GM12878 (cell line): Measurements from ENCODE around the gene RNASEL. TPM values are rescaled to one million over a fixed set of nuclear protein-coding genes. Genes with fewer than 3 reads are reported as not detected.

Experiments
- ATF7 ChIP-seq: fragments of 450-650 bp; IDR thresholded peaks from 2 replicates; pipeline ENCODE4 v1.6.1; 2016; ENCODE audit warnings: low read depth, mild to moderate bottlenecking
- CBFB ChIP-seq: IDR thresholded peaks from 2 replicates; pipeline ENCODE4 v1.6.1; 2016; ENCODE audit warnings: antibody characterized with exemption, low read depth
- EED ChIP-seq: sonication (generic); IDR thresholded peaks from 2 replicates; pipeline ENCODE4 v1.6.1; 2016; ENCODE audit warnings: antibody characterized with exemption, low read depth
- EZH2 ChIP-seq: IDR thresholded peaks from 2 replicates; pipeline ENCODE4 v1.6.1; 2012; ENCODE audit warnings: low read depth, mild to moderate bottlenecking, control low read depth, inconsistent platforms, low read length, borderline replicate concordance; ENCODE audit not compliant: control insufficient read depth
- FOXK2 ChIP-seq: fragments of 450-650 bp; IDR thresholded peaks from 2 replicates; pipeline ENCODE4 v1.6.1; 2017; ENCODE audit warnings: mild to moderate bottlenecking, moderate library complexity
- GATAD2B ChIP-seq: fragments of 450-650 bp; conservative IDR thresholded peaks from 2 replicates; pipeline ENCODE4 v1.6.1; 2017; ENCODE audit warnings: low read depth, mild to moderate bottlenecking, moderate library complexity
- HDAC2 ChIP-seq: fragments of 200-600 bp; sonication (generic); IDR thresholded peaks from 2 replicates; pipeline ENCODE4 v1.6.1; 2017
- KLF5 ChIP-seq: fragments of 450-650 bp; IDR thresholded peaks from 2 replicates; pipeline ENCODE4 v1.6.1; 2014; ENCODE audit warnings: mild to moderate bottlenecking; ENCODE audit not compliant: partially characterized antibody
- NFYA ChIP-seq: IDR thresholded peaks from 2 replicates; pipeline ENCODE4 v1.6.1; 2011; ENCODE audit warnings: low read depth, mild to moderate bottlenecking, low read length, improper control_type of control experiment, borderline replicate concordance
- NR2C1 ChIP-seq: fragments of 450-650 bp; IDR thresholded peaks from 2 replicates; pipeline ENCODE4 v1.6.1; 2017; ENCODE audit warnings: antibody characterized with exemption, mild to moderate bottlenecking, moderate library complexity
- POLR2AphosphoS2 ChIP-seq: IDR thresholded peaks from 2 replicates; pipeline ENCODE4 v1.6.1; 2011; ENCODE audit warnings: low read depth, mild to moderate bottlenecking, low read length, improper control_type of control experiment, moderate library complexity
- SMAD1 ChIP-seq: fragments of 450-650 bp; IDR thresholded peaks from 2 replicates; pipeline ENCODE4 v1.6.1; 2018; ENCODE audit warnings: mild to moderate bottlenecking, low read depth; ENCODE audit not compliant: partially characterized antibody
- SMC3 ChIP-seq: IDR thresholded peaks from 2 replicates; pipeline ENCODE4 v1.6.1; 2011; ENCODE audit warnings: low read length, improper control_type of control experiment, borderline replicate concordance
- SREBF1 ChIP-seq: IDR thresholded peaks from 2 replicates; pipeline ENCODE4 v1.6.1; 2012; ENCODE audit warnings: mild to moderate bottlenecking, low read length
- SREBF2 ChIP-seq: IDR thresholded peaks from 2 replicates; pipeline ENCODE4 v1.6.1; 2012; ENCODE audit warnings: mild to moderate bottlenecking, low read length
- TBL1XR1 ChIP-seq: IDR thresholded peaks from 2 replicates; pipeline ENCODE4 v1.6.1; 2012; ENCODE audit warnings: low read depth, low read length, improper control_type of control experiment
- ZNF274 ChIP-seq: IDR thresholded peaks from one replicate; pipeline ENCODE4 v1.8.0; 2011; ENCODE audit not compliant: insufficient read length, insufficient read depth
- polyA plus RNA-seq, 11 experiments: library from polyadenylated mRNA; depleted of rRNA in 4 of 11; unstranded in 6 of 11; stranded (reverse) in 5 of 11; fragments of >200 nt; fragmentation: Nextera tagmentation in 4 of 11; fragmentation: Illumina TruSeq in 1 of 11; extraction: Ambion mirVana in 4 of 11; extraction: Trizol in 1 of 11; gene quantifications; 1 replicate in 1 of 11; 2 replicates in 10 of 11; pipeline versions ENCODE4 v1.2.1 to v1.2.3, GENCODE V29; 2011 to 2016; ENCODE audit warnings: inconsistent platforms in 2 of 11, missing spikeins in 2 of 11, low read depth in 1 of 11
- total RNA-seq, 4 experiments: library from RNA; depleted of rRNA in 3 of 4; stranded (reverse); fragments of >200 nt in 3 of 4; fragmentation: Illumina TruSeq in 1 of 4; extraction: Trizol in 1 of 4; gene quantifications; 2 replicates each; pipeline versions ENCODE4 v1.2.1 to v1.2.3, GENCODE V29; 2013 to 2021
- TF ChIP-seq, protein P1 (sequence below): fragments of 450-650 bp; formaldehyde crosslinking; IDR thresholded peaks from 2 replicates; pipeline ENCODE4 v1.5.0; 2022; ENCODE audit warnings: mild to moderate bottlenecking, missing genetic modification characterization
- TF ChIP-seq, protein P2 (sequence below): fragments of 450-650 bp; IDR thresholded peaks from 2 replicates; pipeline ENCODE4 v1.6.1; 2016; ENCODE audit warnings: mild to moderate bottlenecking
- TF ChIP-seq, protein P3 (sequence below): IDR thresholded peaks from 2 replicates; pipeline ENCODE4 v1.6.1; 2012; ENCODE audit warnings: low read depth, low read length, improper control_type of control experiment
- TF ChIP-seq, protein P4 (sequence below): fragments of 450-650 bp; IDR thresholded peaks from 2 replicates; pipeline ENCODE4 v1.6.1; 2018; ENCODE audit warnings: borderline replicate concordance, mild to moderate bottlenecking; ENCODE audit not compliant: partially characterized antibody

The RNASEL gene
- total and polyA plus RNA-seq, 10 of the 15 experiments (the other 5 are each of a cell fraction or from before 2014, with no cell fraction given): 3.0 to 10.8 (median 5.0) TPM

DNA sequence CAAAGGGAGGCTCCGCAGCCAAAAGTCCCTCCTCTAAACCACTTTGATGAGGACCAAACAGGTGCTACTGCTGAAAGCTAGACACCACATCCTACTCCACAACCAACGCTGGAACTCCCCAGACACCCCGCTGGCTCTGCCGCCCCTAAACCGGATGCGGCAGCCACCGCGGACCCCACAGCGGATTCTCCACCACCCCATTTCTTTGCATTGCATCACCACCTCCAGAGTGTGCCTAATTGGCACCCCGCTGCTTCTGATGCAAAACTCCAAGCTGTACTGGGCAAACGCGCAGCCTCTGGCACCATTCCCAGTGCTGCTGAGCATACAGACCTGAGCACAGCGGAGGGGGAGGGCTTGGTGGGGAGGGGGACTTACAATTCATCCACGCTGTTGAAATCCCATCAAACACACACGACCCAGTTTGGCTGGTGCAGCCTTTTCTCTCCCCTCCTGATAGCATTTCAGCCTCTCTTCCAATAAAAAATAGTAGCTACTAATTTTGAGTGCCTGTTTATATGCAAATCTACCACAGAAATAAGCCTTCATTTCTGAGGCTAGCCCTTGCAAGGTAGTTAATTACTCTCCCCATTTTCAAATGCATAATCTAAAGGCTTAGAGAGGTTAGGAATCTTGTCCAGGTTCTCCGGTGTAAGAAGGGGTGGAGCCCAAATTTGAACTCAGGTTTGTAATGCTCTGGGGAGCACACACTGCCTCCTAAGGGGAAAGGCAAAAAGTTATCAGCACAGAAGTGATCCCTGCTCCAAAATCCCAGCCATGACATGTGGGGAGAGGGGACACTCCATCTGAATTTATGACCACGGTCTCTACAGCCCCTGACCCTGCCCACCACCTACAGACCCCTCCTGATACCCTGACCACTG, 27.3 kb upstream of the RNASEL start (continued):
- no peak for TF ChIP-seq SREBF1
- TF ChIP-seq, protein P1, sequence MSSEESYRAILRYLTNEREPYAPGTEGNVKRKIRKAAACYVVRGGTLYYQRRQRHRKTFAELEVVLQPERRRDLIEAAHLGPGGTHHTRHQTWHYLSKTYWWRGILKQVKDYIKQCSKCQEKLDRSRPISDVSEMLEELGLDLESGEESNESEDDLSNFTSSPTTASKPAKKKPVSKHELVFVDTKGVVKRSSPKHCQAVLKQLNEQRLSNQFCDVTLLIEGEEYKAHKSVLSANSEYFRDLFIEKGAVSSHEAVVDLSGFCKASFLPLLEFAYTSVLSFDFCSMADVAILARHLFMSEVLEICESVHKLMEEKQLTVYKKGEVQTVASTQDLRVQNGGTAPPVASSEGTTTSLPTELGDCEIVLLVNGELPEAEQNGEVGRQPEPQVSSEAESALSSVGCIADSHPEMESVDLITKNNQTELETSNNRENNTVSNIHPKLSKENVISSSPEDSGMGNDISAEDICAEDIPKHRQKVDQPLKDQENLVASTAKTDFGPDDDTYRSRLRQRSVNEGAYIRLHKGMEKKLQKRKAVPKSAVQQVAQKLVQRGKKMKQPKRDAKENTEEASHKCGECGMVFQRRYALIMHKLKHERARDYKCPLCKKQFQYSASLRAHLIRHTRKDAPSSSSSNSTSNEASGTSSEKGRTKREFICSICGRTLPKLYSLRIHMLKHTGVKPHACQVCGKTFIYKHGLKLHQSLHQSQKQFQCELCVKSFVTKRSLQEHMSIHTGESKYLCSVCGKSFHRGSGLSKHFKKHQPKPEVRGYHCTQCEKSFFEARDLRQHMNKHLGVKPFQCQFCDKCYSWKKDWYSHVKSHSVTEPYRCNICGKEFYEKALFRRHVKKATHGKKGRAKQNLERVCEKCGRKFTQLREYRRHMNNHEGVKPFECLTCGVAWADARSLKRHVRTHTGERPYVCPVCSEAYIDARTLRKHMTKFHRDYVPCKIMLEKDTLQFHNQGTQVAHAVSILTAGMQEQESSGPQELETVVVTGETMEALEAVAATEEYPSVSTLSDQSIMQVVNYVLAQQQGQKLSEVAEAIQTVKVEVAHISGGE (CRISPR knock-in tag): no peak
- TF ChIP-seq, protein P2, sequence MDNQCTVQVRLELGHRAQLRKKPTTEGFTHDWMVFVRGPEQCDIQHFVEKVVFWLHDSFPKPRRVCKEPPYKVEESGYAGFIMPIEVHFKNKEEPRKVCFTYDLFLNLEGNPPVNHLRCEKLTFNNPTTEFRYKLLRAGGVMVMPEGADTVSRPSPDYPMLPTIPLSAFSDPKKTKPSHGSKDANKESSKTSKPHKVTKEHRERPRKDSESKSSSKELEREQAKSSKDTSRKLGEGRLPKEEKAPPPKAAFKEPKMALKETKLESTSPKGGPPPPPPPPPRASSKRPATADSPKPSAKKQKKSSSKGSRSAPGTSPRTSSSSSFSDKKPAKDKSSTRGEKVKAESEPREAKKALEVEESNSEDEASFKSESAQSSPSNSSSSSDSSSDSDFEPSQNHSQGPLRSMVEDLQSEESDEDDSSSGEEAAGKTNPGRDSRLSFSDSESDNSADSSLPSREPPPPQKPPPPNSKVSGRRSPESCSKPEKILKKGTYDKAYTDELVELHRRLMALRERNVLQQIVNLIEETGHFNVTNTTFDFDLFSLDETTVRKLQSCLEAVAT: peak; percentile 93
- TF ChIP-seq POLR2AphosphoS2: no peak
- no peak for TF ChIP-seq HDAC2
- TF ChIP-seq SMC3: no peak
- TF ChIP-seq EZH2: no peak
- peak; percentile 87 for TF ChIP-seq GATAD2B
- TF ChIP-seq TBL1XR1: peak; percentile 99
- TF ChIP-seq, protein P3, sequence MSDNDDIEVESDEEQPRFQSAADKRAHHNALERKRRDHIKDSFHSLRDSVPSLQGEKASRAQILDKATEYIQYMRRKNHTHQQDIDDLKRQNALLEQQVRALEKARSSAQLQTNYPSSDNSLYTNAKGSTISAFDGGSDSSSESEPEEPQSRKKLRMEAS: no peak
- TF ChIP-seq KLF5: peak; percentile 62
- peak; percentile 97 for TF ChIP-seq CBFB
- peak; percentile 22 for TF ChIP-seq SMAD1
- TF ChIP-seq SREBF2: no peak
- peak; percentile 99 for TF ChIP-seq EED
- no peak for TF ChIP-seq NFYA
- no peak for TF ChIP-seq ZNF274
- peak; percentile 93 for TF ChIP-seq ATF7
- TF ChIP-seq, protein P4, sequence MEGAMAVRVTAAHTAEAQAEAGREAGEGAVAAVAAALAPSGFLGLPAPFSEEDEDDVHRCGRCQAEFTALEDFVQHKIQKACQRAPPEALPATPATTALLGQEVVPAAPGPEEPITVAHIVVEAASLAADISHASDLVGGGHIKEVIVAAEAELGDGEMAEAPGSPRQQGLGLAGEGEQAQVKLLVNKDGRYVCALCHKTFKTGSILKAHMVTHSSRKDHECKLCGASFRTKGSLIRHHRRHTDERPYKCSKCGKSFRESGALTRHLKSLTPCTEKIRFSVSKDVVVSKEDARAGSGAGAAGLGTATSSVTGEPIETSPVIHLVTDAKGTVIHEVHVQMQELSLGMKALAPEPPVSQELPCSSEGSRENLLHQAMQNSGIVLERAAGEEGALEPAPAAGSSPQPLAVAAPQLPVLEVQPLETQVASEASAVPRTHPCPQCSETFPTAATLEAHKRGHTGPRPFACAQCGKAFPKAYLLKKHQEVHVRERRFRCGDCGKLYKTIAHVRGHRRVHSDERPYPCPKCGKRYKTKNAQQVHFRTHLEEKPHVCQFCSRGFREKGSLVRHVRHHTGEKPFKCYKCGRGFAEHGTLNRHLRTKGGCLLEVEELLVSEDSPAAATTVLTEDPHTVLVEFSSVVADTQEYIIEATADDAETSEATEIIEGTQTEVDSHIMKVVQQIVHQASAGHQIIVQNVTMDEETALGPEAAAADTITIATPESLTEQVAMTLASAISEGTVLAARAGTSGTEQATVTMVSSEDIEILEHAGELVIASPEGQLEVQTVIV: no peak
- TF ChIP-seq NR2C1: no peak
- no peak for TF ChIP-seq FOXK2
